Mesenteric fat pad (tissue), 1 donor: ENCODE results near the gene TRPV4. TPM values are rescaled to one million over a fixed set of nuclear protein-coding genes. Genes with fewer than 3 reads are reported as not detected.

Experiments
- microRNA-seq: library from miRNA; unstranded; fragments of <30 nt; microRNA quantifications from one replicate; pipeline ENCODE4 v1.2.0, GENCODE V29; 2020; ENCODE audit warnings: borderline number of aligned reads
- total RNA-seq: library from RNA; stranded (reverse); fragmentation: NEBNext Ultra II Directional; extraction: Animal tissue kit (Norgen Biotek cat#: 25700); gene quantifications from one replicate; pipeline ENCODE4 v1.2.1, GENCODE V29; 2021
- donor health status: DM: yes; HTN: yes; CAD: no.

Gene TRPV4
- total RNA-seq, 1 donor from 2014 or later: 3.5 TPM

Small RNA genes within 50 kb of the gene (microRNA-seq; reads per million reads assigned to microRNA genes)
- gene MIR4497: not detected

Other genes with a start within 250 kb of the TRPV4 start
- 2.7 TPM for gene FAM222A, start 119.6 kb downstream of the TRPV4 start, total RNA-seq
- gene GLTP, start 47.1 kb upstream of the TRPV4 start, total RNA-seq: 31.4 TPM
- 8.6 TPM for gene TCHP, start 66.9 kb upstream of the TRPV4 start, total RNA-seq
- gene GIT2, start 163.0 kb upstream of the TRPV4 start, total RNA-seq: 54.2 TPM
- gene ANKRD13A, start 166.0 kb upstream of the TRPV4 start, total RNA-seq: 29.8 TPM
- 6.4 TPM for gene C12orf76, start 215.1 kb upstream of the TRPV4 start, total RNA-seq